Kidney epithelial cell (primary cell): ENCODE measurements around the gene GRAMD4. TPM values are rescaled to one million over a fixed set of nuclear protein-coding genes. Genes with fewer than 3 reads are reported as not detected.

Experiments used
- DNase-seq: peaks from one replicate; pipeline ENCODE4 v3.0.0-alpha.2; 2010; ENCODE audit warnings: low read depth
- H3K27me3 ChIP-seq: 2 replicates; pipeline ENCODE4 v1.6.0; 2011; ENCODE audit warnings: low read length; ENCODE audit not compliant: control insufficient read depth, insufficient read depth
- H3K36me3 ChIP-seq: 2 replicates; pipeline ENCODE4 v1.5.1; 2011; ENCODE audit warnings: low read length; ENCODE audit not compliant: control insufficient read depth, insufficient read depth
- H3K4me3 ChIP-seq: 2 replicates; pipeline ENCODE4 v1.5.1; 2011; ENCODE audit warnings: low read depth, mild to moderate bottlenecking, control low read depth, low read length
- CTCF ChIP-seq: IDR thresholded peaks from 2 replicates; pipeline ENCODE4 v1.5.1; 2011; ENCODE audit warnings: mild to moderate bottlenecking, moderate library complexity, low read length, control low read depth, inconsistent platforms; ENCODE audit not compliant: insufficient read depth, poor library complexity, severe bottlenecking
- total RNA-seq: library from RNA; depleted of rRNA; stranded (reverse); fragments of >200 nt; gene quantifications from 2 replicates; pipeline ENCODE4 v1.2.3, GENCODE V29; 2015

Gene GRAMD4
- total RNA-seq, 1 donor from 2014 or later = 30.4 TPM

GRCh38 chr22:46636221-46637002 is 16.2 kb downstream of the GRAMD4 start:
- H3K4me3 ChIP-seq = no peak overlapping the region
- DNase-seq = no peak
- H3K36me3 ChIP-seq = no peaks in the 10 kb centered on the region
- TF ChIP-seq CTCF = no peak
- H3K27me3 ChIP-seq = no peaks in the 10 kb centered on the region

- no peak overlapping the region for H3K4me3 ChIP-seq
- no peak for TF ChIP-seq CTCF
- H3K27me3 ChIP-seq = no peaks in the 10 kb centered on the region
- no peaks in the 10 kb centered on the region for H3K36me3 ChIP-seq
- DNase-seq = no peak
Observed at GRCh38 chr22:46637711-46638600, 17.8 kb downstream of the GRAMD4 start.

- TF ChIP-seq CTCF = no peak
- H3K36me3 ChIP-seq = no peaks in the 10 kb centered on the region
- no peak for DNase-seq
- no peak overlapping the region for H3K4me3 ChIP-seq
- H3K27me3 ChIP-seq = no peaks in the 10 kb centered on the region
Observed at GRCh38 chr22:46638601-46639431, 18.6 kb downstream of the GRAMD4 start.

GRCh38 chr22:46639843-46640242 is 19.7 kb downstream of the GRAMD4 start:
- H3K27me3 ChIP-seq = no peaks in the 10 kb centered on the region
- no peaks in the 10 kb centered on the region for H3K36me3 ChIP-seq
- DNase-seq = no peak
- H3K4me3 ChIP-seq = no peak overlapping the region
- TF ChIP-seq CTCF = no peak

DNA sequence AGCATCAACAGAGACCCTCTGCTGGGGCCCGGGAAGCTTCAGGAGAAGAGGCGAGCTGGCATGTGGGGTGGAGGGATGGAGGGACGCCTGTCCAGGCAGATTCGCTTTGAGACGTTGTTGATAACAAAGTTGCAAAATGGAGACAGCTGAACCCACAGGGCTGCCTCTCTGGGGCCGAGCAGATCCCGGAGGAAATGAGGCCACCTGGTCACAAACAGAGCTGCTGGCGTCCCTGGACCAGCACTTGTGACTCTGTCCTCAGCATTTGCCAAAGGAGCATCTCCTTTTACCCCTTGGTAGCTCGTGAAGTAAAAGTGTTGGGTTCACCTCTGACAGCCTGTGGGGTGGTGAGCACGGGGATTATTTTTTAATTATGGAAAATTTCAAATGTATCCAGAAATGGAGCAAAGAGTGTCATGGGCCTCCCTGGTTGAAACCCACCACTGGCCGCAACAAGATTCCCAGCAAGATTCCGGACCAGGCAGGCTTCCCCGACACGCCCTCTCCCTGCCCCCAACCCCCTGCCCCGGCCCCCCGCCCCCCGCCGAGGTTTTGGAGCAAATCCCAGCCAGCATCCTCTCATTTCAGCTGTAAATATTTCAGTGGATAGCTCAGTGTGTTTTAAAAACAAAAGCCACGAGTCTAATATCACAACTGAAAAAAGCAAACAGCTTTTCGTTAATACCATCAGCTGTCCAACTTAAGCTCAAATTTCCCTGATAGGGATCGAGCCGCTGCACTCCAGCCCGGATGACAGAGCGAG is 20.3 kb downstream of the GRAMD4 start:
- H3K4me3 ChIP-seq = no peak overlapping the region
- H3K36me3 ChIP-seq = no peaks in the 10 kb centered on the region
- no peaks in the 10 kb centered on the region for H3K27me3 ChIP-seq
- no peak for TF ChIP-seq CTCF
- DNase-seq = no peak
